Stimulated activated CD8-positive, alpha-beta memory T cell treated with anti-CD3 and anti-CD28 coated beads, Interleukin-4, amount 100 ng/mL, for 4 hours (primary cell): Measurements from ENCODE around the gene PLA2G3.
"Not testable (repeated sequence)": the region's sequence is repeated elsewhere in the genome, so short reads cannot be mapped to it uniquely, and the experiment has no call there.

Experiments used
- DNase-seq, 2 donors: peaks; one replicate each; pipeline ENCODE4 v3.0.0-alpha.2; 2020; ENCODE audit warnings: low read depth in 2 of 2, low spot score in 1 of 2

The PLA2G3 gene

GRCh38 chr22:31124811-31125465 lies 15.4 kb downstream of the PLA2G3 start:
- DNase-seq, result no peak

- DNase-seq, result no peak
These were observed 16.0 kb downstream of the PLA2G3 start for GRCh38 chr22:31124290-31124689.

- no peak for DNase-seq
These were observed 17.1 kb downstream of the PLA2G3 start for GRCh38 chr22:31123292-31123602.

GRCh38 chr22:31122532-31123291 lies 17.6 kb downstream of the PLA2G3 start, which contains the start of gene INPP5J:
Gene INPP5J (plus strand): TSS chr22:31122966. CDS start chr22:31123015, 49 bp downstream.
- DNase-seq, result no peak

GRCh38 chr22:31122196-31122531 lies 18.1 kb downstream of the PLA2G3 start:
- no peak for DNase-seq

GRCh38 chr22:31121403-31121802 lies 18.9 kb downstream of the PLA2G3 start:
- DNase-seq, result no peak

GRCh38 chr22:31120642-31121041 lies 19.7 kb downstream of the PLA2G3 start:
- no peak for DNase-seq

- DNase-seq, result no peak
These were observed 20.1 kb downstream of the PLA2G3 start for GRCh38 chr22:31120230-31120629.

- DNase-seq, result no peak
These were observed 21.1 kb downstream of the PLA2G3 start for GRCh38 chr22:31119026-31119717.

GRCh38 chr22:31118046-31118820 lies 22.1 kb downstream of the PLA2G3 start:
- DNase-seq, result no peak

GRCh38 chr22:31112547-31113091 lies 27.7 kb downstream of the PLA2G3 start:
- DNase-seq, result not testable (repeated sequence)

- no peak for DNase-seq
These were observed 32.5 kb downstream of the PLA2G3 start for GRCh38 chr22:31107894-31108218.

- peak; percentile 60 to 69 for DNase-seq
These were observed 33.0 kb downstream of the PLA2G3 start, which contains the start of gene SELENOM for GRCh38 chr22:31107178-31107893. Gene SELENOM (minus strand): TSS chr22:31107568. CDS start chr22:31107505, 63 bp downstream.

- no peak for DNase-seq
These were observed 33.6 kb downstream of the PLA2G3 start for GRCh38 chr22:31106731-31107177.

- no peak for DNase-seq
These were observed 34.2 kb downstream of the PLA2G3 start for GRCh38 chr22:31106001-31106571.

GRCh38 chr22:31105282-31105929 lies 34.9 kb downstream of the PLA2G3 start:
- DNase-seq, result no peak

GRCh38 chr22:31104869-31105268 lies 35.4 kb downstream of the PLA2G3 start:
- no peak for DNase-seq

- no peak for DNase-seq
These were observed 36.2 kb downstream of the PLA2G3 start for GRCh38 chr22:31103899-31104694.

GRCh38 chr22:31103111-31103510 lies 37.2 kb downstream of the PLA2G3 start:
- DNase-seq, result no peak
